ENCODE data around the gene ZC3H11A.
"Not testable (repeated sequence)": the region's sequence is repeated elsewhere in the genome, so short reads cannot be mapped to it uniquely, and the experiment has no call there.

ZC3H11A gene

DNA sequence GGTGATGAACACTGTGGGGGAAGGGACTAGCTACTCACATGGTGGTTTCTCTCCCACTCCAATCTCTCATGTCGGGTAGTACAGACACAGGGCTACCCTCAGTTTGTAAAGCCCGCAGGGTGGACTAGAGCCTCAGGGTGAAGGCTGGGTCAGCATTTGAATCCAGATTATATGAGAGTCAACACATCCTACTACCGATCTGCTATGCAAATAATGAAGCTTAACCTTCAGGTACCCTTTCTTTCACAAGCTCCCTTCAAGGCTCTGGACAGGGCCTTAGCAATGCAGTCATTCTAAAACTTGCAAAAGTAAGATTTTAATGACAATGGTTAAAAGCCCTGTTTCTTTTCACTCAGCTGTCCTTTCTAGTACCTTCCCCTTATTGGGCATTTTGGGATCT is 5.5 kb upstream of the ZC3H11A start:
- no peak for DNase-seq

DNA sequence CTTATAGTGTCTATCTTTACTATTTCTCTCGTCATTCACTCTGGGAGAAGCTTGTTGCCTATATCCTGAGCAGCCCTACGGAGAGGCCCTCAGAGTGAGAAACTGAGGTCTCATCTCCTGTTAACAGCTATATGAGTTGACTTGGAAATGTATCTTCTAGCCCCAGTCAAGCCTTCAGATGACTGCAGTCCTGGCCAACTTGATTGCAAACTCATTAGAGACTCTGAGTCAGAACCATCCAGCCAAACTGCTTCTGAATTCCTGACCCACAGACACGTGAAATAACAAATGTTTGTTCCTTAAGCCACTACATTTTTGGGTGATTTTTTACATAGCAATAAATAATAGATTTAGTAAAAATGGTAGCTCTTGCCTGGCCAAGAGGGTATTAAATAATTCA is 3.9 kb upstream of the ZC3H11A start:
- DNase-seq = no peak

DNA sequence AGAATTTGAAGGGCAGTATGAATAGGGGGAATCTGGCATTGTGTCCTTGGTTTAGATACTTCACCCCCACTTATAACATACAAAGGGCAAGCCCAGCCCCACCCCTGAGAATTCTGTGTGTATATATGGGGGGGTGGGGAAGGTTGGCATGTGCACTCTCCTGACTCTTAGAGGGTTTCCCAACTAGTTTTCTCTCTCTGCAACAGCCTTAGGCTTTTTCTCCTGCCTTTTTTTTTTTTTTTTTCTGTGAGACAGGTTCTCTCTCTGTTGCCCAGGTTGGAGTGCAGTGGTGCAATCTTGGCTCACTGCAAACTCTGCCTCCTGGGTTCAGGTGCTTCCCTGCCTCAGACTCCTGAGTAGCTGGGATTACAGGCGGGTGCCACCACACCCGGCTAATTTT is 2.9 kb upstream of the ZC3H11A start:
- no peak for DNase-seq

DNA sequence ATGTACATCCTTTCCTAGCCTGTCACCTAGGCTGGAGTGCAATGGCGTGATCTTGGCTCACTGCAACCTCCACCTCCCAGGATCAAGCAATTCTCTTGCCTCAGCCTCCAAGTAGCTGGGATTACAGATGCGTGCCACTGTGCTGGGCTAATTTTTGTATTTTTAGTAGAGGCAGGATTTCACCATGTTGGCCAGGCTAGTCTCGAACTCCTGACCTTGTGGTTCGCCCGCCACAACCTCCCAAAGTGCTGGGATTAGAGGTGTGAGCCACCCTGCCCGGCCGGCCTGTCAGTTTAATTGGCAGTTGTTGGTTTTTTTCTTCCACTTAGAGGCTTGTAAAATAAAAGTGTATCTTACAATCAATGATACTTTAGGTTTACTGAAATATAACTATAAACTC is 1.9 kb upstream of the ZC3H11A start:
- DNase-seq = not testable (repeated sequence)

DNA sequence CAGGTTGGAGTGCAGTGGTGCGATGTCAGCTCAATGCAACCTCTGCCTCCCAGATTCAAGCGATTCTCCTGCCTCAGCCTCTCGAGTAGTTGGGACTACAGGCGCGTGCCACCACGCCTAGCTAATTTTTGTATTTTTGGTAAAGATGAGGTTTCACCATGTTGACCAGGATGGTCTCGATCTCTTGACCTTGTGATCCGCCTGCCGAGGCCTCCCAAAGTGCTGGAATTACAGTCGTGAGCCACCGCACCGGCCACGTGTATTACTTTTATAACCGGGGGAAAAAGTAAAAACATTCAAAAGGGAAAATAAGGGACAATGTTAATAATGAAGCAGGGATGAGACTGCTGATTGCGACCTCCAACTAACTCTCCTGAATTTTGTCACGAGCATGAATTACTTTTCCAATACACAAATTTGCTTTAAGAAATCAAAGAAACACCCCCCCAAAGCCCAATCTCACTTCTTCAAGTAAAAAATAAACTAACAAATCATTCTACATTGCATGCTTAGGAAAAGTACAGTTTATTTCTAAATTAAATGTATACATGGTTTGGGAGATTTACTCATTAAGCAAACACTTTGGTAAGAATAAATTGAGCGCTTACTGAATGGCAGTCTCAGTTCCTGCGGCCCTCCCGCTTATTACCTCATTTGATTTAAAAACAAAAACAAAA is 521 bp upstream of the ZC3H11A start:
- DNase-seq = no peak

DNA sequence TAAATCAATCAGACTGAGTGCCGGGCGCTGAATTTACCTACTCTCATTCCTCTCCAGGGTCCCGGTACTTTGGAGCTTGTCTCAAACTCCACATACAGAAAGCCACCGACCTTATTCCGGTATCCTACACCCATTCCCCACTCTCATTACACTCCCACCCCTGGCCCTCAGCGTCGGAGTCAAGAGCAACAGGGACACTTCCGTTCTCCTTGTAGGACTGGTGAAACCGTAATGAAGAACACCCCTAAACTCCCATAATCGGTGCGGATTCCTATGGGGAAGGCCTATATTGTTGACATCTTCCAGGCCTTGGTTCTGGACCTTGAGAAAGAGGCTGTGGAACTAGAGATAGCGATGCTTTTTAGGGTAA is 798 bp downstream of the ZC3H11A start:
- DNase-seq = peak; percentile 30

DNA sequence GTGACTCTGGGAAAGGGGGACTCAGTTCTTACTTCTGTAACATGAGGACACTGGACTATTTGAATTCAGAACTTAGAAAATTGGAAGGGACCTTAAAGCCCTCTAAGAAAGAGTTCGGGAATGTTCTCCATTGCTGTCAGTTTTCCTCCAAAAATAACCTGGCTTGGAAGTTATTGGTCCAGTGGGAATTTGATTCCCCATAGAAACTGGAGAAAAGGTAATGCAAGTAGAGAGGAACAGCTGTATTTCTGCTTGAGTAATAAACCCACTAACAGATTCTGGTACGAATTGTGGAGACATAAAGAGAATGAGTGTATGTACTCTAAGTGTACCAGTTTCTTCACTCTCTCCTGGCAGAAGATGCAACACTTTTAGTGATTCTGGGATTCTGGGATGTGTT is 1.8 kb downstream of the ZC3H11A start:
- no peak for DNase-seq

DNA sequence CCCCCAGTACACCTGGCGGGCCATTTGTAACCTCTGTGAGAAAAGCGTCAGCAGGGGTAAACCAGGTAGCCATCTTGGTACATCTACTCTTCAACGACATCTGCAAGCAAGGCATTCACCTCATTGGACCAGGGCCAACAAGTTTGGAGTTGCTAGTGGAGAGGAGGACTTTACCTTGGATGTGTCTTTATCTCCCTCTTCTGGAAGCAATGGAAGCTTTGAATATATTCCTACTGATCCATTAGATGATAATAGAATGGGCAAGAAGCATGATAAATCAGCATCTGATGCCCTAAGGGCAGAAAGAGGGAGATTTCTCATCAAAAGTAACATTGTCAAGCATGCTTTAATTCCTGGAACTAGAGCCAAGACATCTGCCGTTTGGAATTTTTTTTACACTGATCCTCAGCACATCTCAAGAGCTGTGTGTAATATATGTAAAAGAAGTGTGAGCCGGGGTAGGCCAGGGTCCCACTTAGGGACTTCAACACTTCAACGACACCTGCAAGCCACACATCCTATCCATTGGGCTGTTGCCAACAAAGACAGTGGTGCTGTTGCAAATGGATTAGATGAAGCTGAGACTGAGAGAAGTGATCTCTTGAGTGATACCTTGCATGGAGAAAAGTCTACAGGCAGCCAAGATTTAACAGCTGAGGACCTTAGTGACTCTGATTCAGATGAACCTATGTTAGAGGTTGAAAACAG is 2.7 kb downstream of the ZC3H11A start:
- DNase-seq = no peak

DNA sequence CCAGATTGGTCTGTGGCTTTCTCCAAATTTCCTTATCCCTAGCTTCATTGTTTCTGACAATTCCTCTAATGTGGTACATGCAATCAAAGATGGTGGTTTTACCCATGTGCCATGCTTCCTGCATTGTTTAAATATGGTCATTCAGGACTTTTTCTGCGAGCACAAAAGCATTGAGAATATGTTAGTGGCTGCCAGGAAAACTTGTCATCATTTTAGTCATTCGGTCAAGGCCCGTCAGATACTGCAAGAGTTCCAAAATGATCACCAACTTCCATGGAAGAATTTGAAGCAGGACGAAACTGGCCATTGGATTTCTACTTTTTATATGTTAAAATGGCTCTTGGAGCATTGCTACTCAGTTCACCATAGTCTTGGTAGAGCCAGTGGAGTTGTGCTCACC is 3.7 kb downstream of the ZC3H11A start:
- DNase-seq = no peak

DNA sequence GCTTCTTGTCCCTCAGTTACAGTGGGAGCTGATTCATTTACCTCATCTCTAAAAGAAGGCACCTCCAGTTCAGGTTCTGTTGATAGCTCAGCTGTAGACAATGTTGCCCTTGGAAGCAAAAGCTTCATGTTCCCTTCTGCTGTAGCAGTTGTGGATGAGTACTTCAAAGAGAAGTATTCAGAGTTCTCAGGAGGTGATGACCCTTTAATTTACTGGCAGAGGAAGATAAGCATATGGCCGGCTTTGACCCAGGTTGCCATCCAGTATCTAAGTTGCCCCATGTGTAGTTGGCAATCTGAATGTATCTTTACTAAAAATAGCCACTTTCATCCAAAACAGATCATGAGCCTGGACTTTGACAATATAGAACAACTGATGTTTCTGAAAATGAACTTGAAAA is 4.5 kb downstream of the ZC3H11A start:
- DNase-seq = no peak

DNA sequence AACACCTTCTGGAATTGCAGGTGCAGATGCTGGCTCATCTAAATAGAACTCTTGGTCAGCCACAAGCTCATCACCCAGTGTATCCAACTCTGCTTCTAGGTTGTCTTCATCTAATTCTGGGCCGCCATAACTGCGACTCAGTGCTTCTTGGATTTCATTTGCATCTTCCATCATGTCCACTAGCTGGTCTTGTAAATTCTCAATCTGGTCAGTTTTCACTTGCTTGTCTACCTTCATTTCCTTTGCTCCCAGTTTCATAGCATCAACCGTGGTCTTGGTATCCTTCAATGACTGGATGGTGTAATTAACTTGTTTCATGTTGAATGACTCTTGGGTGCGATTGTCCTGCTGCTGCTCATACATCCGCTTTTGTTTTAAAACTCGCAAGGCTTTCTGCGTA is 10.3 kb downstream of the ZC3H11A start:
- DNase-seq = no peak

DNA sequence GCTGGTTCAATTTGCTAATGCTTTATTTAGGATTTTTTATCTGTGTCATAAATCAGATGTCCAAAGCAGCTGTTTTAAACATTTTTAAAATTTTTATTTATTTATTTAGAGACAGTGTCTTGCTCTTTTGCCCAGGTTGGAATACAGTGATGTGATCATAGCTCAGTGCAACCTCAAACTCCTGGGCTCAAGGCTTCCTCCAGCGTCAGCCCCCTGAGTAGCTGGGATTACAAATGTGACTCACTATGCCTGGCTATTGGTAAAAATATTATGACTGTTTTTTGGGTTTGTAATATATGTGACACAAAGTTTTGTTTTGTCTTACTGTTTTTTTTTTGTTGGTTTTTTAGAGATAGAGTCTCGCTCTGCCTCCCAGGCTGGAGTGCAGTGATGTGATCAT is 11.8 kb downstream of the ZC3H11A start:
- no peak for DNase-seq

DNA sequence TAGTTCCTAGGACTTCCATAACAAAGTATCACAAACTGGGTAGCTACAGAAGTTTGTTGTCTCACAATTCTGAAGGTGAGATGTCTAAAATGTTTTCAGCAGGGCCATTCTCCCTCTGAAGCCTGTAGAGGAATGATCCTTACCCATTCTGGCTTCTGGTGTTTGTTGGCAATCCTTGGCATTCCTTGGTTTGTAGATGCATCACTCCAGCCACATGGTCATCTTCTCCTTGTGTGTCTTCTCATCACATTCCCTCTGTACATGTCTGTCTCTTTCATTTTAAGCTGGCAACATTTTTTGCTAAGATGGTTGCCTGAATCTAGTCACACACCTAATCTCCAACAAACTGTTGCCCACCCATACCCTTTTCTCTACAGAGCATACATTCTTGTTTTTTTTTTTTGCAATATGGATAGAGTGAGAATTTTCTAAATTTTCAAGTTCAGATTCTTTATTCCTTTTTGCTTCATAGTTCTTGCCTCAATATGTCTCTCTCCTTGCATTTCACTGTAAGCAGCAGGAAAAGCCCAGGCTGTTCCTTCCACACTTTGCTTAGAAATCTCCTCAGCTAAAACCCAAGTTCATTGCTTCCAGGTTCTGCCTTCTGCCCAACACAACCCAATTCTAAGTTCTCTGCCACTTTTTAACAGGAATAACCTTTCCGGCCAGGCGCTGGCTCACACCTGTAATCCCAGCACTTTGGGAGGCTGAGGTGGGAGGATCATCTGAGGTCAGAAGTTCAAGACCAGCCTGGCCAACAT is 18.3 kb downstream of the ZC3H11A start:
- DNase-seq = no peak

DNA sequence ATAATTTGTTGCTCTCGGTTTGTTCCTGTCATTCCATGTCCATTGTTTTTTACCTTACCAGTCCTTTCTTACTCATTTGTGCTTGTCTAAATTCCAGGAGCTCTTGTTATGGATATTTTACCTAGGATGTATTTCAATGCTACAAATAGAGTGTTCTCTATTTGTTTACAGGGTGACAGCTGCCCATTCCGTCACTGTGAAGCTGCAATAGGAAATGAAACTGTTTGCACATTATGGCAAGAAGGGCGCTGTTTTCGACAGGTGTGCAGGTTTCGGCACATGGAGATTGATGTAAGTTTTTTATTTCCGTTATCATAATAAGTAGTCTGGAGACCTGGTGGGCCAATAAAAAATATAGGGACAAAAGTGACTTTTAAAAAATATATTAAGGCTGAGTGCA is 23.0 kb downstream of the ZC3H11A start:
- DNase-seq = no peak

DNA sequence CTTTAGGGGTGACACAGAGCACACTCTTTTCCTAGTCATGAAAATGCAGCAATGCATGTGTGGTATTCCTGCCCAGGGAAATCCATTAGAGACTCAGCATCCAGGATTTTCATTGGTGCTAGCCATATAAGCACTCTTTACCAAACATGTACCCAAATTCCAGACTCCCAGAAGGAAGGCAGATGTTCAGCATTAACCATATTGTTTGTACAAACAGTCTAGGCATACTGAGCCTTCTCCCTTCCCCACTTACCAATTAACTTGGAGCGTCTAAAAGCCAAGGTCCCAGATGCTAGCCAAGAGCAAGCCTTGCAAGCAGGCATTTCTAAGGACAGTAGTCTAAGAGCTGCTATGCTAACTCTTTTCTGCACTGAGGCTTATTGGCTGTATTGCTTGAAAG is 27.9 kb downstream of the ZC3H11A start:
- no peak for DNase-seq

DNA sequence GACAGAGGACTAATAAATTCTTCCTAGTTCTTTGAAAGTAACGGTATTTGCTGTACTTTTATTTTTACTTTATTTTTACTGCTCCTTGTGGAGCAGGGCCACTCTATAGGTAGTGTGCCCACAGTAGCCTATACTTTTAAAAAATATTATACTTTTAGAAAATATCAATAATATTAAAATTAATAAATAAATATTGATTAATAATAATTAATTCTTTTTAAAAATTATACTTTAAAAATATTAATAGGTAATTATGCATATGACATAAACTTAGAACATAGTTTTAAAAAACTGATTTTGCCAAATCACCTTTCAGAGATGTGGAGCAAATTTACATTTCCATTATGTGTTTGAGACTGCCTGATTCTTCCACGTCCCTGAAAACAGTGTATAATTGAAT is 30.8 kb downstream of the ZC3H11A start:
- no peak for DNase-seq

DNA sequence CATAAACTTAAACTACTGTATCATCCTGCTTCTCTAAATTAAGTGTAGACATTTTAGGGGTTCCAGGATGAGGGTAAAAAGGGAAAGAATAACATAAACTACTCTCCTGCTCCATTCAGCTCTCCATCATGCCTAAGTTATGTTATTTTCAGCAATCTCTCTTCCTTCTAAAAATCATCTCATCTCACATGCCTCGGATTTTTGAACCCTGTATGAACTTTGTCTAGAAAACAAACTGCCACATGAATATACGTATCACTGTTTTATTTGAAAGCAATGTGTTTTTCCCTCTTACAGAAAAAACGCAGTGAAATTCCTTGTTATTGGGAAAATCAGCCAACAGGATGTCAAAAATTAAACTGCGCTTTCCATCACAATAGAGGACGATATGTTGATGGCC is 32.6 kb downstream of the ZC3H11A start:
- DNase-seq = no peak

DNA sequence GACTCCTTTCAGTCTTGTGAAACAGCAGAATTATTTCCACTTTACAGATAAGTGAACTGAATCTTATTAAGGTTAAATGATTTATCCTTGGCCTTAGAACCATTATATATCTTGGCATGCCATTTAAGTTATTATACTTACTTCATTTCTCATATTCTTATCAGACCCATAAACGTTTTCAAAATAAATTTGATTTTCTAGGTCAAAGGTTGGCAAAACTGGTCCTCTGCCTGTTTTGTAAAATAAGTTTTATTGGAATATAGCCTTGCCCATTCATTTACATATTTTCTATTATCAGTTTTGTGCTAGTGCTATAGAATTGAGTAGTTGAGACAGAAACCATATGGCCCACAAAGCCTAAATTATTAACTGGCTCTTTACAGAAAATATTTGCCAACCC is 33.1 kb downstream of the ZC3H11A start:
- DNase-seq = no peak

DNA sequence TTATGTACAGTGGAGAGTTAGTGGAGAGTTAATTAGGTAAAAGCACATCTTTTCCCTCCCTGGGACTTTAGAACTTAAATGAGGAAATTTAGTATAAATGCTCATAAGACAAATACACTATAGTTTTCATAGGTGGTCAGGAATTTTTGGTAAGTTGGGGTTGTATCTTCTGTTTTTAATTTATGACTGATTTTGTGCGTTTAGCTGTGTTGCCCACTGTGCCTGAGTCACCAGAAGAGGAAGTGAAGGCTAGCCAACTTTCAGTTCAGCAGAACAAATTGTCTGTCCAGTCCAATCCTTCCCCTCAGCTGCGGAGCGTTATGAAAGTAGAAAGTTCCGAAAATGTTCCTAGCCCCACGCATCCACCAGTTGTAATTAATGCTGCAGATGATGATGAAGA is 33.8 kb downstream of the ZC3H11A start:
- DNase-seq = not testable (repeated sequence)

DNA sequence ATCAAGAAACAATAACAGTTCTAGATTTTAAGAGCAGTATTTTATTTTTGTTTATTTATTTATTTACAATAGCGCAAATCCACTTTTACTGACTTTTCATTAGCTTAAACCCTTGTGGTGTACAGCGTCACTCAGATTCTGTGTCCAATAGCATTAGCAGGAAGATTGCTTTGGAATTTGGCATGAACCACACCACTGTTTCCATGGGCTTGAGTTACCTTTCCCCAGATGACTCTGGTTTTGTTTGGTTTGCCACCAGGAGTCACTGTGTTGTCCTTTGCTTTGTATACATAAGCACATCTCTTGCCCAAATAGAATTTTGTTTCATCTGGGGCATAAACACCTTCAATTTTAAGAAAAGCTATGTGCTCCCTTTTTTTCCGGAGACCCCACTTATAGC is 40.1 kb downstream of the ZC3H11A start:
- DNase-seq = no peak

DNA sequence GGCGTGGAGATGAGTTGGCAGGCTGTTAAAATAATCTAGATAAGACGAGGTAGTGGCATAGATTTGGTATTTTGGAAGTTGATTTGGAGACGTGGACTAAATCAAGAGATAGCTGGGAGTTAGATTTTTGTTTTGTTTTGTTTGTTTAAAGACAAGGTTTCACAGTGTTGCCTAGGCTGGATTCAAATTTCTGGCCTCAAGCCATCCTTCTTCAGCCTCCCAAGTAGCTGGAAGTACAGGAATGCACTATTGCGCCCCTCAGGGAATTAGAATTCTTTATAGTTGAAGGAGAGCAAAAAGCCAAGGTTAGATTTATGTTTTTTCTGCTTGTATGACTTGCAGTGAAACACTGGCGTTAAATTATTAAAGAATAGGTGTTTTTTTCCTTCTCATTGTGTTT is 43.7 kb downstream of the ZC3H11A start:
- DNase-seq = no peak

DNA sequence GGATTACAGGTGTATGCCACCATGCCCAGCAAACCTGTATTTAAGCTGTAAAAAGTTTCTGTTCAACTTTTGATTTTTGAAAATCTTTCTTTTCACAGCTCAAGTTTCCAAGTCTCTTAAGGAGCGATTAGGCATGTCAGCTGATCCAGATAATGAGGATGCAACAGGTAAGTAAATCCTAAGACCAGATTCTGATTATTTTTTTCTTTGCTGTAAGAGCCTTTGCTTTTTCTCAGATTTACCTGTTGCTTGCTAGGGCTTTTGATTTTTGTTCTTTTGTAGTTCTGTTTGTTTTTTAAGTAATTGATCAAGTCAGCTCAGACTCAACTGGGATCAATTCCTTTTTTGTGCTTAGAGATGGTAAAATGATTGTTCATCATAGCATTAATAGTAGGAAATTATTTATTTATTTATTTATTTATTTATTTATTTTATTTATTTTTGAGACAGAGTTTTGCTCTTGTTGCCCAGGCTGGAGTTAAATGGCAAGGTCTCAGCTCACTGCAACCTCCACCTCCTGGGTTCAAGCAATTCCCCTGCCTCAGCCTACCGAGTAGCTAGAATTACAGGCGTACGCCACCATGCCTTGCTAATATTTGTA is 44.9 kb downstream of the ZC3H11A start:
- DNase-seq = no peak

DNA sequence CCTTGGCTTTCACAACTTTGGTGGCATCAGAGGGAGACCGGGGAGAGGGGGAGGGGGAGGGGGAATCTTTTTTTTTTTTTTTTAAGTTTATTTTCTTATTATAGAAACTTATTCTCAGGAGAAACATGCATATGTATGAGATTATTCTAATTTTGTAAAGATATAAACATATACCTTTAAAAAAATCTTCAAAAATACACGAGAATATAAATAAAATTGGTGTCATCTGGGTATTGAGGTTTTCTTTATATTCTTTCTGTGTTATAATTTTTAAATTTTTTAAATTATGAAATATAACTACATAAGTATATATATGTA is 47.1 kb downstream of the ZC3H11A start:
- no peak for DNase-seq

DNA sequence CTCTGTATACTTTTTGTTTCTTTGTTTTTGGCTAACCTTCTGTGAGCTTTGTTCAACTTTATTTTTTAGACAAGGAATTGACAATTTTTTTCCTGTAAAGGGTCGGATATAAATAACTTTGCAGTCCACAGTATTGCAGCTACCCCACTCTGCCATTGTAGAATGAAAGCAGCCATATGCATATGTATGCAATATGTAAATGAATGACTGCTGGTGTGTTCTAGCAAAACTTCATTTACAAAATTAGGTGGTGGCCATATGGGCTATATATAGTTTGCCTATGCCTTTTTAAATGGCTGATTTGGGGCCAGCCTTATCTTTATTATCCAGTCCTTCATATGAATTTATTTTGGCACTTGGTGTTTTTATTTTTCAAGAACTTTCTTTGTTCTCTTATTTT is 48.0 kb downstream of the ZC3H11A start:
- no peak for DNase-seq

Measured in activated CD4-positive, CD25-positive, alpha-beta regulatory T cell treated with anti-CD3 and anti-CD28 coated beads, Interleukin-2, amount 50 U/mL, for 72 hours (primary cell).